ENCODE measurements around the gene METTL23.
"Not testable (repeated sequence)": the region's sequence is repeated elsewhere in the genome, so short reads cannot be mapped to it uniquely, and the experiment has no call there.

The METTL23 gene

GRCh38 chr17:76714336-76714735 is 12.3 kb upstream of the METTL23 start:
- no peak for DNase-seq

DNA sequence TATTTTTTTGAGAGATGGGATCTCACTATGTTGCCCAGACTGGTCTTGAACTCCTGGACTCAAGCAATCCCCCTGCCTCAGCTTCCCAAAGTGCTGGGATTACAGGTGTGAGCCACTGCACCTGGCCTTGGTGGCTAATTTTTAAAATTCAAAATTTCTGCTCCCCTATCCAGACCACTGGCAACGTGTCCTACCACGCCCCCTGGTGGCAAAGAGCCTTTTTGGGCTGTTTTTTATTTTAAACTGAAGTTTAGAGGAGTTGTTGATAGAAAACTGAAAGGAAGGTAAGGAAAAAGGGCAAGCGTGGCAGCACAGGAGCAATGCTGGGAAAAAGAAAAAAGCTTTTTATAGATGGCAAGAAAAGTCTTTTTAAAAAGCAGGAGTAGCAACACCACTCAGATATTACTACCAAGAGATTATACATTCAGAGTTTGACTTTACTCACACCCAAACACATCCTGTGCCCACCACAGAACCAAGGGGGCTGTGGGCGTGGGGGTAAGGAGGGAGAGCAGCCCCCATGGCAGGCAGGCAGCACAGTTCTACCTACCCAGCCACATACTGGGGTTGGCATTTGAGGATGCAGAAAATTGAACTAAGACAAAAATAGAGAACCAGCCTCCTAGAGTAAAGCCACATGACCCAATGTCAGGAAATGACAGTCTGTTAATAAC is 11.7 kb upstream of the METTL23 start:
- DNase-seq = peak; percentile 50

DNA sequence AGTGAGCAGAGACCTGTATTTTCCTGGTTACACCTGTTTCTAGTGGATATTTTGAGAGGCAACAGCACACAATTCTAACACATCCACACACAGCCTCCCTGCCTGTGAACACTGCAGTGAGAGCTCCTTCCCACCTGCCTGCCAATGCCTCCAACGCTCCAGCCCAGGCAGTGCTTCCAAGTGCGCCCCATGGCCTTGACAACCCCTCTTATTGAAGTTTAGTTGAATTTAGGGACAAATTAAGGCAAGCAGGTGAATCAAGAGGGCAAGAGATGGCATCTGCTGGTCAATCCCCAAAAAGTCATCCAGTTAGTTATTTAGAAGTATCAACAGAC is 11.2 kb upstream of the METTL23 start:
- no peak for DNase-seq

- DNase-seq = no peak
Measured at GRCh38 chr17:76716146-76716838, 10.3 kb upstream of the METTL23 start.

DNA sequence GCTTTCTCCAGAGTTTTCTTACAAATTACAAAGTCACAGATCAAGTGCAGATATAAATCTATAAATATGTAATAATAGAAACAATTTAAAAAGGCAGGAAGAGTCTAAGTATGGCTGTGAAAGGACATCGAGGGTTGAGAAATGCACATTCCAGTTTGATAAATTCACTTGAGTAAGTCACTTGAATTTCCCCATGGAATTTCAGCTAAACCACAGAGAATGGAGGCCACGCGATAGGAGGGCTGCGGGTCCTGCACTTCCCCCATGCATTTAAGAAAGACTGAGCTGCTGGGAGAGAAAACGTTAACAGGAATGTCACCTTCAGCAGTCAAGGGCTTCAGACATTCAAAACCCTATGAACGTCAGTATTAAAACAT is 9.8 kb upstream of the METTL23 start:
- DNase-seq = no peak

DNA sequence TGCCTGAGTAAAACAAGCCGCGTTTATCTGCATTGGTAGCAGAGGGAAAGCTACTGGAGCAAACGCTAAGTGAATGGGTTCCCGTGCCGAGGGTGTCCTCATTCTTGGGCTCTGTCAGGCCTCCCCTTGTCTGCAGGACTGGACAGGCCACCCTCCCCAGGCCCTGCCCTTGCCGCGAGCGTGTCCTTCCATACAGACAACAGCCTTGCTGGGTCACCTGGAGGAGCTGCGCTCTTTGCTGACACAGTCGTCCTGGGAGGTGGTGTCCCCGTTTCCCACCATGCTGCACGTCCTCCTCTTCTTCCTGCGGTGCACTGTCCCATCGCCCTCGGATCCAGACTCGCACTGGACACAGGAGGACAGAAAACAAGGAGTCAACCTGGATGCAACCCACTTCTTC is 8.1 kb upstream of the METTL23 start:
- no peak for DNase-seq

- DNase-seq = no peak
Measured at GRCh38 chr17:76720211-76720610, 6.4 kb upstream of the METTL23 start.

- DNase-seq = no peak
Measured at GRCh38 chr17:76720941-76721340, 5.7 kb upstream of the METTL23 start.

DNA sequence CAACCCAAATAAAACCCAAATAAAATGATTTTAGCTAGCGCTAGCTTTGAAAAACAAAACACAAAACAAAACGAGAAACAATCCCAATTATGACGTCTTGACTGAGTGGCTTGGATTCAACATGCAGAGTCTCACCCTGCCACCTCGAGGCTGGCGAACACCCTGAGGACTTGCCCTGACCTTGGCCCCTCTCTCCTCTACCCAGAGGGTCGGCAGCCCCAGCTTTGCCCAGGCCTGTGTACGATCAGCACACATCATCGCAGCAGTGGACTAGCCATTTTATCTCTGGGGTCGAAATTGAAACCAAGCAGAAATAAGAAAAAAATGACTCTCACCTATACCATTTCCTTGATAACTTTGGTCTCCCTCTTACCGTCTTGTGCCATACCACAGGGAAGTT is 5.2 kb upstream of the METTL23 start:
- DNase-seq = no peak

- DNase-seq = no peak
Measured at GRCh38 chr17:76722279-76722678, 4.4 kb upstream of the METTL23 start.

GRCh38 chr17:76722977-76723376 is 3.7 kb upstream of the METTL23 start:
- DNase-seq = not testable (repeated sequence)

- DNase-seq = no peak
Measured at GRCh38 chr17:76723812-76724211, 2.8 kb upstream of the METTL23 start.

- DNase-seq = peak; percentile 58
Measured at GRCh38 chr17:76725580-76726230, 934 bp upstream of the METTL23 start.

- peak; percentile 93 for DNase-seq
Measured at GRCh38 chr17:76726231-76726775, 336 bp upstream of the METTL23 start, which contains the start of gene JMJD6. Gene JMJD6 (minus strand): TSS chr17:76726606. CDS start chr17:76726475, 131 bp downstream.

DNA sequence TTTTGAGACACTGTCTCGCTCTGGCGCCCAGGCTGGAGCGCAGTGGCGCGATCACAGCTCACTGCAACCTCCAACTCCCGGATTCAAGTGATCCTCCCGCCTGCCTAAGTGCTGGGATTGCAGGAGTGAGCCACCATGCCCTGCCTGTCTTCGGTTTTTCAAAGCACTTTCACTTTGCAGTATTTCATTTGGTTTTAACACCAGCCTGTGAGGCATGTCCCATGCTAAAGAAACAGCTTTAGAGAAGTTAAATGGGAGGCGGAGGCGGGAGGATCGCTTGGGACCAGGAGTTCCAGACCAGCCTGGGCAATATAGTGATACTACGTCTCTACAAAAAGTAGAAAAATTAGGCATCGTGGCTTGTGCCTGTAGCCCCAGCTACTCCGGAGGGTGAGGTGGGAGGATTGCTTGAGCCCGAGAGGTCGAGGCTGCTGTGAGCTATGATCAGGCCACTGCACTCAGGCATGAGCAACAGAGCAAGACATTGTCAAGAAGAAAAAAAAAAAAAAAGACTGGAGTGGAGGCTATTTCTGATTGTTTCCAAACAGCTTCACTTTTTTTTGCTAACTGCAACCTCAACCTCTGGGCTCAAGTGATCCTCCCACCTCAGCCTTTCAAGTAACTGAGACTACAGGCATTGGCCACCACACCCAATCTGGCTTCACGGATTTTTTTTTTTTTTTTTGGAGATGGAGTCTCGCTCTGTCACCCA is 1.3 kb downstream of the METTL23 start:
- DNase-seq = no peak

DNA sequence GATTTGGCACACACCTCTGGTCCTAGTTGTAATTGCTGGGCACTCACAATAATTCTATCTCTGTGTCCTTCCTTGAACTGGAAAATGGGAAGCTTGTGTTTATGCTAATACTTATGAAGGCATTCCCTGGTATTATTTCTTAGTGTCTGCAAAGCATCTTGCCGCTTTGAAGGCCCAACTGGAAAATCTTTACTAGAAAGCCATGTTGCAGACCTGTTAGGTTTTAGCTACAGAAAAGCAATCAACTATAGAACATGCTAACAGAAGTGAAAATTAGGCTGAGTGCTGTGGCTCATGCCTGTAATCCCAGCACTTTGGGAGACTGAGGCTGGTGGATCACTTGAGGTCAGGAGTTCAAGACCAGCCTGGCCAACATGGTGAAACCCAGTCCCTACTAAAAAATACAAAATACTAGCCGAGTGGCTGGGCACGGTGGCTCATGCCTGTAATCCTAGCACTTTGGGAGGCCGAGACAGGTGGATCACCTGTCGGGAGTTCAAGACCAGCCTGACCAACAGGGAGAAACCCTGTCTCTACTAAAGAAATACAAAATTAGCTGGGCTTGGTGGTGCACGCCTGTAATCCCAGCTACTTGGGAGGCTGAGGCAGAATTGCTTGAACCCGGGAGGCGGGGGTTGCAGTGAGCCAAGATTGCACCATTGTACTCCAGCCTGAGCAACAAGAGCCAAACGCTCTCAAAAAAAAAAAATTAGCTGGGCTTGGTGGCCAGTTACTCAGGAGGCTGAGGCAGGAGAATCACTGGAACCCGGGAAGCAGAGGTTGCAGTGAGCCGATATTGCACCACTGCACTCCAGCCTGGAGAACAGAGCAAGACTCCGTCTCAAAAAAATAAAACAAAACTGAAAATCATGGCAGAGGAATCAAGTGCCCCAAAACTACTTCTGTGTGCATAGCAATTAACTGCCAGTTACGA is 5.4 kb downstream of the METTL23 start:
- DNase-seq = not testable (repeated sequence)

DNA sequence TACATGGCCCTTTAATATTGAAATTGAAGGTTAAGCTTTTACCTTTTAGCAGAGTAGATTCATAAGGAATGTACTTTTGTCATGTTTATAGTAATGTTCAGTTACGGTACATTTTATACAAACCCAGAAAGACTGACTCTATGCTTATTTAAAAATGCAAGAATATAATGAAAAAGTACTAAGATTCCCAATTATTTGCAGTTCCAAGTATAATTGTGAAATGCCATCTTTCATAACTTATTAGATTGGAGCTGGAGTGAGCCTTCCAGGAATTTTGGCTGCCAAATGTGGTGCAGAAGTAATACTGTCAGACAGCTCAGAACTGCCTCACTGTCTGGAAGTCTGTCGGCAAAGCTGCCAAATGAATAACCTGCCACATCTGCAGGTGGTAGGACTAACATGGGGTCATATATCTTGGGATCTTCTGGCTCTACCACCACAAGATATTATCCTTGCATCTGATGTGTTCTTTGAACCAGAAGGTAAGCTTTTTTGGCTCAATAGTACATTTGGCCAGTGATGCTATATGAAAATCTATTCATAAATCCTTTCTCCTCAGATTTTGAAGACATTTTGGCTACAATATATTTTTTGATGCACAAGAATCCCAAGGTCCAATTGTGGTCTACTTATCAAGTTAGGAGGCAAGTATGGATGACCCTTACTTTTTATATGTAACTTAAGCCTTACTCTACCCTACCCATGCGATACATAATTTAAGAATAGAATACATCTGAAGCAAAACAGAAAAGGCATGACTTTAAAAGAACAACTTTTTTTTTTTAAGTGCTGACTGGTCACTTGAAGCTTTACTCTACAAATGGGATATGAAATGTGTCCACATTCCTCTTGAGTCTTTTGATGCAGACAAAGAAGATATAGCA is 6.3 kb downstream of the METTL23 start:
- DNase-seq = no peak

DNA sequence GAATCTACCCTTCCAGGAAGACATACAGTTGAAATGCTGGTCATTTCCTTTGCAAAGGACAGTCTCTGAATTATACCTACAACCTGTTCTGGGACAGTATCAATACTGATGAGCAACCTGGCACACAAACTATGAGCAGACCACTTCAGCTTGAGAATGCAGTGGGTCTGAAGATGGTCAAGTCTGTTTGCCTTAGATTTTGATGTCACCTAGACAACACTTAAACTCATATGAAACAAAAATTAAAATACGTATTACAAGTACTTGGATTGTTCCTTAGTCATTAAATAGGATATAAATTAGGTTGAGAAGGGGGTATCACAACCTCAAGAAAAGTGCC is 6.9 kb downstream of the METTL23 start:
- no peak for DNase-seq

DNA sequence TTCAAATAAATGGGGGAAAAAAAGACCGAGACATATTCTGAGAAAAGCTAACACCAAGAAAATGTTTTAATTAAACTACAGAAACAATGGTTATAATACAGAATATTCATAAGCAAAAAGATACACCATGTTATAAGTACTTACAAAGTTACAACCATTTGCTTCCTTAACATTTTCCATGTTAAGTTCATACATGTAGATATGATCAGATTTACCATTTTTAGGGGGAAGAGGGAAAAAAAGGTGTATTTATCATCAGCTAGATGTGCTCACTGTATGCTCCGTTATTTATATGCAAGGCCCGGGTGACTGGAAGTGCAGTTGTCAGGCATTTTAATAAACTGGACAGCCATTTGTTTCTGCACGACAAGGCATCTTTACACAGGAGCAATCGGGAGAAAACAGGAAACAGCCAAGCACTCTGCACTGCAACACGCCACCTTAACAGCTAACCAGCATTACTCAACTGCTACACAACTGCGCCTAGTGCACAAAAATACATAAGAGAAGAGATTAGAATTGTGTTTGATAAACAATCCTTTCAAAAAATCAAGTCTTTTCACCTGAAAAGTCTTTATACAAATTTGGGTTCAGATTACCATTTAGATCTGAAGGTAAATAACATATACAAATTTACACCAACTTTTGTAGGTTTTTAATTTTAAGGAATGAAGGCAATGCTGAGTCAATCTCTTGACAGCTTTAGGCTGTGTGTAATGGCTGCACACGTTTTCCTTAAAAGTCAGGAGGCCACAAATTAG is 7.6 kb downstream of the METTL23 start:
- DNase-seq = no peak

GRCh38 chr17:76735006-76735405 is 8.4 kb downstream of the METTL23 start:
- no peak for DNase-seq
